HEK293 (cell line): ENCODE results near the gene ASRGL1.
"Not testable (repeated sequence)": the region's sequence is repeated elsewhere in the genome, so short reads cannot be mapped to it uniquely, and the experiment has no call there.

Source experiments
- CTCF ChIA-PET: fragments of 350-600 bp; formaldehyde crosslinking; extraction: SDS; loops from one replicate; lab custom pipeline; 2021; ENCODE audit warnings: antibody characterized with exemption; lab: Yijun Ruan, JAX
- POLR2A ChIA-PET: fragments of 300-600 bp; formaldehyde crosslinking; extraction: SDS; loops from one replicate; lab custom pipeline; 2020; ENCODE audit warnings: antibody characterized with exemption, inconsistent platforms; lab: Yijun Ruan, JAX
- H3K27ac ChIP-seq: fragments of 200-500 bp; sonication (Bioruptor generic); 2 replicates; pipeline ENCODE4 v1.5.1; 2014; ENCODE audit warnings: low read depth, low read length, control low read depth, inconsistent platforms; ENCODE audit errors: extremely low read depth
- H3K36me3 ChIP-seq, 2 experiments: fragments of 200-500 bp in 1 of 2; sonication (Bioruptor generic) in 1 of 2; 1 replicate in 1 of 2; 2 replicates in 1 of 2; pipeline ENCODE4 v1.5.1; 2014 to 2017; ENCODE audit warnings: inconsistent platforms in 2 of 2, low read length in 2 of 2; ENCODE audit not compliant: control insufficient read depth in 2 of 2, insufficient read depth in 1 of 2
- H3K4me1 ChIP-seq: fragments of 200-500 bp; sonication (Bioruptor generic); 2 replicates; pipeline ENCODE4 v1.5.1; 2014; ENCODE audit warnings: mild to moderate bottlenecking, low read length, inconsistent platforms; ENCODE audit not compliant: control insufficient read depth, insufficient read depth
- H3K4me3 ChIP-seq: 2 replicates; pipeline ENCODE4 v1.5.1; 2011; ENCODE audit warnings: low read depth, mild to moderate bottlenecking, control low read depth, low read length, moderate library complexity
- H3K9me3 ChIP-seq: fragments of 200-500 bp; sonication (Bioruptor generic); 2 replicates; pipeline ENCODE4 v1.5.1; 2014; ENCODE audit warnings: low read depth, low read length, inconsistent platforms; ENCODE audit not compliant: control insufficient read depth, insufficient read depth
- PATZ1 ChIP-seq: fragments of 450-650 bp; formaldehyde crosslinking; IDR thresholded peaks from 2 replicates; pipeline ENCODE4 v1.5.1; 2016; ENCODE audit warnings: missing biosample characterization, missing genetic modification characterization
- PRDM6 ChIP-seq: fragments of 450-650 bp; formaldehyde crosslinking; IDR thresholded peaks from 2 replicates; pipeline ENCODE4 v1.5.1; 2017; ENCODE audit warnings: missing biosample characterization, missing genetic modification characterization
- TCF7L2 ChIP-seq: IDR thresholded peaks from 2 replicates; pipeline ENCODE4 v1.6.1; 2011; ENCODE audit warnings: low read depth, mild to moderate bottlenecking, inconsistent platforms, low read length, moderate library complexity, borderline replicate concordance
- ZBTB17 ChIP-seq: fragments of 450-650 bp; formaldehyde crosslinking; IDR thresholded peaks from 2 replicates; pipeline ENCODE4 v1.5.1; 2016; ENCODE audit warnings: missing biosample characterization, missing genetic modification characterization
- ZFP37 ChIP-seq: fragments of 450-650 bp; formaldehyde crosslinking; IDR thresholded peaks from 2 replicates; pipeline ENCODE4 v1.5.1; 2016; ENCODE audit warnings: missing biosample characterization, missing genetic modification characterization
- ZNF121 ChIP-seq: fragments of 450-650 bp; formaldehyde crosslinking; IDR thresholded peaks from 2 replicates; pipeline ENCODE4 v1.5.1; 2016; ENCODE audit warnings: missing biosample characterization, missing genetic modification characterization
- ZNF148 ChIP-seq: fragments of 450-650 bp; formaldehyde crosslinking; IDR thresholded peaks from 2 replicates; pipeline ENCODE4 v1.5.0; 2017; ENCODE audit warnings: missing biosample characterization, missing genetic modification characterization, borderline replicate concordance
- ZNF174 ChIP-seq: fragments of 450-650 bp; formaldehyde crosslinking; IDR thresholded peaks from 2 replicates; pipeline ENCODE4 v1.5.0; 2017; ENCODE audit warnings: missing biosample characterization, mild to moderate bottlenecking, missing genetic modification characterization
- ZNF23 ChIP-seq: fragments of 450-650 bp; formaldehyde crosslinking; IDR thresholded peaks from 2 replicates; pipeline ENCODE4 v1.5.1; 2016; ENCODE audit warnings: missing biosample characterization, missing genetic modification characterization, borderline replicate concordance
- ZNF280C ChIP-seq: fragments of 450-650 bp; formaldehyde crosslinking; IDR thresholded peaks from 2 replicates; pipeline ENCODE4 v1.5.1; 2016; ENCODE audit warnings: missing biosample characterization, missing genetic modification characterization
- ZNF423 ChIP-seq: fragments of 450-650 bp; formaldehyde crosslinking; IDR thresholded peaks from 2 replicates; pipeline ENCODE4 v1.5.1; 2016; ENCODE audit warnings: missing biosample characterization, missing genetic modification characterization
- ZNF521 ChIP-seq: fragments of 450-650 bp; formaldehyde crosslinking; IDR thresholded peaks from 2 replicates; pipeline ENCODE4 v1.5.1; 2017; ENCODE audit warnings: missing biosample characterization, mild to moderate bottlenecking, missing genetic modification characterization
- ZNF544 ChIP-seq: fragments of 450-650 bp; formaldehyde crosslinking; IDR thresholded peaks from 2 replicates; pipeline ENCODE4 v1.5.0; 2017; ENCODE audit warnings: missing biosample characterization, missing genetic modification characterization
- ZNF558 ChIP-seq: fragments of 450-650 bp; formaldehyde crosslinking; IDR thresholded peaks from 2 replicates; pipeline ENCODE4 v1.5.1; 2016; ENCODE audit warnings: missing biosample characterization, missing genetic modification characterization
- ZNF585B ChIP-seq: fragments of 450-650 bp; formaldehyde crosslinking; IDR thresholded peaks from 2 replicates; pipeline ENCODE4 v1.5.1; 2016; ENCODE audit warnings: missing biosample characterization, missing genetic modification characterization
- ZNF596 ChIP-seq: fragments of 450-650 bp; IDR thresholded peaks from 2 replicates; pipeline ENCODE4 v1.5.0; 2018; ENCODE audit warnings: missing biosample characterization, mild to moderate bottlenecking, missing genetic modification characterization, moderate library complexity
- ZNF600 ChIP-seq: fragments of 450-650 bp; formaldehyde crosslinking; IDR thresholded peaks from 2 replicates; pipeline ENCODE4 v1.5.1; 2016; ENCODE audit warnings: missing biosample characterization, missing genetic modification characterization
- ZNF645 ChIP-seq: fragments of 450-650 bp; formaldehyde crosslinking; IDR thresholded peaks from 2 replicates; pipeline ENCODE4; 2016; ENCODE audit warnings: missing biosample characterization, missing genetic modification characterization
- ZNF670 ChIP-seq: fragments of 450-650 bp; formaldehyde crosslinking; IDR thresholded peaks from 2 replicates; pipeline ENCODE4 v1.5.1; 2016; ENCODE audit warnings: missing biosample characterization, missing genetic modification characterization, low read depth
- ZNF707 ChIP-seq: fragments of 450-650 bp; formaldehyde crosslinking; IDR thresholded peaks from 2 replicates; pipeline ENCODE4 v1.5.1; 2016; ENCODE audit warnings: missing biosample characterization, missing genetic modification characterization

Gene ASRGL1

GRCh38 chr11:62359475-62359874, 22.2 kb downstream of the ASRGL1 start (continued):
- TF ChIP-seq ZNF280C (tag by site-specific recombination) (no peak), TCF7L2 (no peak), ZNF423 (tag by site-specific recombination) (no peak), ZNF585B (no peak), ZNF121 (tag by site-specific recombination) (no peak), PRDM6 (no peak), ZNF521 (no peak), ZNF148 (tag by site-specific recombination) (no peak), ZNF23 (tag by site-specific recombination) (no peak), ZNF544 (tag by site-specific recombination) (no peak), ZNF600 (tag by site-specific recombination) (no peak), ZNF558 (tag by site-specific recombination) (no peak), ZBTB17 (tag by site-specific recombination) (no peak)

- H3K9me3 ChIP-seq, result no peaks in the 10 kb centered on the region
- no peaks in the 10 kb centered on the region for H3K4me1 ChIP-seq
- TF ChIP-seq ZNF596 (tag by site-specific recombination) (no peak), PATZ1 (tag by site-specific recombination) (no peak), ZNF707 (tag by site-specific recombination) (no peak), ZFP37 (tag by site-specific recombination) (no peak), ZNF670 (no peak), ZNF174 (tag by site-specific recombination) (no peak), ZNF645 (tag by site-specific recombination) (no peak)
- H3K27ac ChIP-seq, result no peak overlapping the region
- ChIA-PET CTCF (interaction anchor here (0.6 to 1.7 kb wide), 3 partner anchors 21 to 367 kb away, joined by 3 to 6 read pairs (median 4); no protein-coding TSS in a partner anchor), POLR2A (no interaction called here)
- no peak overlapping the region for H3K4me3 ChIP-seq
- H3K36me3 ChIP-seq, result peaks cover 0 to 17% of the 10 kb centered on the region in 2 experiments; a peak in 1 of 3 replicates
Observed at GRCh38 chr11:62360685-62361084, 23.4 kb downstream of the ASRGL1 start.

GRCh38 chr11:62368861-62369477, 31.7 kb downstream of the ASRGL1 start:
- POLR2A ChIA-PET, H3K4me3 ChIP-seq, CTCF ChIA-PET, H3K27ac ChIP-seq, H3K9me3 ChIP-seq, H3K36me3 ChIP-seq, H3K4me1 ChIP-seq: not testable (repeated sequence)
